Activated CD8-positive, alpha-beta memory T cell treated with anti-CD3 and anti-CD28 coated beads for 1 hour (primary cell): ENCODE data around the gene LONP1.
"Not testable (repeated sequence)": the region's sequence is repeated elsewhere in the genome, so short reads cannot be mapped to it uniquely, and the experiment has no call there.

Experiments used
- DNase-seq, 2 donors: peaks; one replicate each; pipeline ENCODE4 v3.0.0-alpha.2; 2020; ENCODE audit warnings: low read depth in 1 of 2; ENCODE audit errors: extremely low read depth in 1 of 2

The LONP1 gene, protein sequence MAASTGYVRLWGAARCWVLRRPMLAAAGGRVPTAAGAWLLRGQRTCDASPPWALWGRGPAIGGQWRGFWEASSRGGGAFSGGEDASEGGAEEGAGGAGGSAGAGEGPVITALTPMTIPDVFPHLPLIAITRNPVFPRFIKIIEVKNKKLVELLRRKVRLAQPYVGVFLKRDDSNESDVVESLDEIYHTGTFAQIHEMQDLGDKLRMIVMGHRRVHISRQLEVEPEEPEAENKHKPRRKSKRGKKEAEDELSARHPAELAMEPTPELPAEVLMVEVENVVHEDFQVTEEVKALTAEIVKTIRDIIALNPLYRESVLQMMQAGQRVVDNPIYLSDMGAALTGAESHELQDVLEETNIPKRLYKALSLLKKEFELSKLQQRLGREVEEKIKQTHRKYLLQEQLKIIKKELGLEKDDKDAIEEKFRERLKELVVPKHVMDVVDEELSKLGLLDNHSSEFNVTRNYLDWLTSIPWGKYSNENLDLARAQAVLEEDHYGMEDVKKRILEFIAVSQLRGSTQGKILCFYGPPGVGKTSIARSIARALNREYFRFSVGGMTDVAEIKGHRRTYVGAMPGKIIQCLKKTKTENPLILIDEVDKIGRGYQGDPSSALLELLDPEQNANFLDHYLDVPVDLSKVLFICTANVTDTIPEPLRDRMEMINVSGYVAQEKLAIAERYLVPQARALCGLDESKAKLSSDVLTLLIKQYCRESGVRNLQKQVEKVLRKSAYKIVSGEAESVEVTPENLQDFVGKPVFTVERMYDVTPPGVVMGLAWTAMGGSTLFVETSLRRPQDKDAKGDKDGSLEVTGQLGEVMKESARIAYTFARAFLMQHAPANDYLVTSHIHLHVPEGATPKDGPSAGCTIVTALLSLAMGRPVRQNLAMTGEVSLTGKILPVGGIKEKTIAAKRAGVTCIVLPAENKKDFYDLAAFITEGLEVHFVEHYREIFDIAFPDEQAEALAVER

GRCh38 chr19:5719961-5720790 lies at the start of gene LONP1, which contains the start of gene CATSPERD:
TSS of gene LONP1 (minus strand) at chr19:5720146. CDS start at chr19:5720132, 14 bp downstream.
TSS of gene CATSPERD (plus strand) at chr19:5720637. CDS start at chr19:5720738, 101 bp downstream.
- peak; percentile 96 to 97 for DNase-seq

GRCh38 chr19:5767949-5768348 lies 48.0 kb upstream of the LONP1 start:
- DNase-seq: no peak

GRCh38 chr19:5765220-5765619 lies 45.3 kb upstream of the LONP1 start:
- DNase-seq: no peak

DNA sequence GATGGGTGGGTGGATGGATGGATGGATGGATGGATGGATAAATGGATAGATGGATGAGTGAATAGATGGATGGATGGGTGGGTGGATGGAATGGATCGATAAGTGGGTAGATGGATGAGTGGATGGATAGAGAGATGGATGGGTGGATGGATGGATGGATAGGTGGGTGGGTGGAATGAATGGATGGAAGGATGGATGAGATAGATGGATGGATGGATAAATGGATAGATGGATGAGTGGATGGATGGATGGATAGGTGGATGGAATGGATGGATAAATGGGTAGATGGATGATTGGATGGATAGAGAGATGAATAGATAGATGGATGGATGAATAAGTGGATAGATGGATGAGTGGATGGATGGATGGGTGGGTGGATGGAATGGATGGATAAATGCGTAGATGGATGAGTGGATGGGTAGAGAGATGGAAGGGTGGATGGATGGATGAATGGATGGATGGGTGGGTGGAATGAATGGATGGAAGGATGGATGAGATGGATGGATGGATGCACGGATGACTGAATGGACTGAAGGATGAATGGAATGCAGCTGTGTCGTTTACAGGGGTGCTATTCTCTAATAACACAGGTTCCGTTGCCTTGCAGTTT lies 42.8 kb upstream of the LONP1 start:
- DNase-seq: no peak

DNA sequence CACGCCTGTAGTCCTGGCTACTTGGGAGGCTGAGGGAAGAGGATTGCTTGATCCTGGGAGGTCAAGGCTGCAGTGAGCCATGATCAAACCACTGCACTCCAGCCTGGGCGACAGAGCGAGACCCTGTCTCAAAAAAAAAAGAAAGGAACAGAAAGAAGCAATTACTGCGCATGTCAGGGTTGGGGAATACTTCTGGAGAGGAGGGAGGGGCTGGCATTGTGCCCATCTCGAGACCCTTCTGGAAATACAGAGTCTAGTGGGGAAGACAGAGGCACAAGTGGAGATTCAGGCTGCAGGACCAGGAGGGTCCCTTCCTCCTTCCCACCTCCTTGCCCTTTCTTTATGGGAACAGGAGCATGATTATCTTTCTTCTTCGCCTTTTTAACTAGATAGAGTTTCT lies 33.8 kb upstream of the LONP1 start:
- no peak for DNase-seq

DNA sequence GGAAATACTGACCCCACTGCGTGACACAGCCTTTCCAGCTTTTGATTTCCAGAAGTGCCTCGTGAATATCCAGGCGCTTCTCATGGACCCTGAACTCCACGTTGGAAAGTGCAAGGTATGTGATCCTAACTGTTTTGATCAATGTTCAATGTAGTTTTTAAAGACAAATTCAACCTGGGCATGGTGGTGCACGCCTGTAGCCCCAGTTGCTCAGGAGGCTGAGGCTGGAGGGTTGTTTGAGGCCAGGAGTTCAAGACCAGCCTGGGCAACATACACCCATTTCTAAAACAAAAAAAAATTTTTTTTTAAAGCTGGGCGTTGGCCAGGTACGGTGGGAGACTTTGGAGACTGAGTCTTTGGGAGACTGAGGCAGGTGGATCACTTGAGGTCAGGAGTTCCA lies 31.8 kb upstream of the LONP1 start:
- no peak for DNase-seq

DNA sequence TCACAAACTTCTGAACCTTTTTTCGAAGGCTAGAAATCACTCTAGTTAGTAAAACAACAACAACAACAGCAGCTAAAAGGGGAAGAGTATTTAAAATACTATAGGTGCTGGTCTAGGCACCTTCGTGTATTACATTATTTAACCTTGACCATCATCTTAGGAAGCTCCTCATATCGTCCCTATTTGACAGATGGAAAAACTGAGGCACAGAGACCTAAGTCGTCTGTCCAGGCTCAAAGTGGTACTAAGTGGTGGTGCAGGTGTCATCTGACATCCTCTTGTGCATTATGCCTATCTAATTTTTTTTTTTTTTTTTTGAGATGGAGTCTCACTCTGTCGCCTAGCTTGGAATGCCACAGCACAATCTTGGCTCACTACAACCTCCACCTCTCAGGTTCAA lies 29.6 kb upstream of the LONP1 start:
- DNase-seq: no peak

GRCh38 chr19:5748920-5749319 lies 29.0 kb upstream of the LONP1 start:
- DNase-seq: not testable (repeated sequence)

DNA sequence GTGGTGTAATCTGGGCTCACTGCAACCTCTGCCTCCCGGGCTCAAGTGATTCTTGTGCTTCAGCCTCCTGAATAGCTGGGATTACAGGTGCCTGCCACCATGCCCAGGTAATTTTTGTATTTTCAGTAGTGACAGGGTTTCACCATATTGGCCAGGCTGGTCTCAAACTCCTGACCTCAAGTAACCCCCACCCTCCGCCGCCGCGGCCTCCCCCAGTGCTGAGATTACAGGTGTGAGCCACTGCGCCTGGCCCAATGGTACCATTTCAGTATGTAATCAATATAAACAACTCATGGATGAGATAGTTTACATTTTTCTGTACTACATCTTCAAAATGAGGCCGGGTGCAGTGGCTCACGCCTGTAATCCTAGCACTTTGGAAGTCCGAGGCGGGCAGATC lies 25.1 kb upstream of the LONP1 start:
- DNase-seq: not testable (repeated sequence)

- no peak for DNase-seq
These were observed 23.7 kb upstream of the LONP1 start for GRCh38 chr19:5743630-5744029.

- DNase-seq: no peak
These were observed 22.1 kb upstream of the LONP1 start for GRCh38 chr19:5742051-5742450.

DNA sequence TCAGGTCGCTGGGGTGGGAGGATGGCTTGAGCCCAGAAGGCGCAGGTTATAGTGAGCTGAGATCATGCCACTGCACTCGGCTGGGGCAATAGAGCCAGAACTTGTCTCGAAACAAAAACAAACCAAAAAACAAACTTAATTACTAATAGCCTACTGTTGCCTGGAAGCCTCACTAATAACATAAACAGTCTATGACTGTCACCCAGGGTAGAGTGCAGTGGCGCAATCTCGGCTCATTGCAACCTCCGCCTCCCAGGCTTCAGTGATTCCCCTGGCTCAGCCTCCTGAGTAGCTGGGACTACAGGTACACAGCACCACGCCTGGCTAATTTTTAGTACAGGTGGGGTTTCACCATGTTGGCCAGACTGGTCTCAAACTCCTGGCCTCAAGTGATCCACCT lies 18.5 kb upstream of the LONP1 start:
- no peak for DNase-seq

DNA sequence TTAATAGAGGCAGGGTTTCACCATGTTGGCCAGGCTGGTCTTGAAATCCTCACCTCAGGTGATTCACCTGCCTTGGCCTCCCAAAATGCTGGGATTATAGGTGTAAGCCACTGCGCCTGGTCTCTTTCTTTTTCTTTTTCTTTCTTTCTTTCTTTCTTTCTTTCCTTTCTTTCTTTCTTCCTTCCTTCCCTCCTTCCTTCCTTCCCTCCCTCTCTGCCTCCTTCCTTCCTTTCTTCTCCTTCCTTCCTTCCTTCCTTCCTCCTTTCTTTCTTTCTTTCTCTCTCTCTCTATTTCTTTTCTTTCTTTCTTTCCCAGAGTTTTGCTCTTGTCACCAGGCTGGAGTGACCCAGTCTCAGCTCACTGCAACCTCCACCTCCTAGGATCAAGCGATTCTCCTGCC lies 13.2 kb upstream of the LONP1 start:
- DNase-seq: not testable (repeated sequence)

DNA sequence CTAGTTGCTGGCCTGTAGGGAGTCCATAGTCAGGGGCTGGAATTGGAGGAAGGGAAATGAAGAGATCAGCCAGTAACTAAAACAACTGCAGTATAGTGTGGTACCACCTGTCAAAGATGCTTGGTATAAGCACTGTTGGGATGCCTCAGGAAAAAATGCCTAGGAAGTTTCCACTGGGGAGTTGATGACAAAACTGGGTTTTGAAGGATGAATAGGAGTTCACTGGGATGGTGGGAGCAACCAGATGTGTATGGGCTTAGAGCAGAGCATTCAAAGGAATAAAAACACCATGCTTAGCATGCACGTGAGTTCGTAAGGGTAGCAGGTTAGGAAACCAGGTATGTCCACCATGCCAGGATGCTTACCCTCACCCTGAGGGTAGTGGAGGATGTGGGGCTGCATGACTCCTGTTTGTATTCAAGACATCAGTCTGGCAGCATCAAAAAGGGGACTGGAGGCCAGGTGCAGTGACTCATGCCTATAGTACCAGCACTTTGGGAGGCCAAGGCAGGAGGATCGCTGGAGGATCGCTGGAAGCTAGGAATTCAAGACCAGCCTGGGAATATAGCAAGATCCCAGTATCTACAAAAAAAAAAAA lies 7.6 kb upstream of the LONP1 start:
- no peak for DNase-seq

DNA sequence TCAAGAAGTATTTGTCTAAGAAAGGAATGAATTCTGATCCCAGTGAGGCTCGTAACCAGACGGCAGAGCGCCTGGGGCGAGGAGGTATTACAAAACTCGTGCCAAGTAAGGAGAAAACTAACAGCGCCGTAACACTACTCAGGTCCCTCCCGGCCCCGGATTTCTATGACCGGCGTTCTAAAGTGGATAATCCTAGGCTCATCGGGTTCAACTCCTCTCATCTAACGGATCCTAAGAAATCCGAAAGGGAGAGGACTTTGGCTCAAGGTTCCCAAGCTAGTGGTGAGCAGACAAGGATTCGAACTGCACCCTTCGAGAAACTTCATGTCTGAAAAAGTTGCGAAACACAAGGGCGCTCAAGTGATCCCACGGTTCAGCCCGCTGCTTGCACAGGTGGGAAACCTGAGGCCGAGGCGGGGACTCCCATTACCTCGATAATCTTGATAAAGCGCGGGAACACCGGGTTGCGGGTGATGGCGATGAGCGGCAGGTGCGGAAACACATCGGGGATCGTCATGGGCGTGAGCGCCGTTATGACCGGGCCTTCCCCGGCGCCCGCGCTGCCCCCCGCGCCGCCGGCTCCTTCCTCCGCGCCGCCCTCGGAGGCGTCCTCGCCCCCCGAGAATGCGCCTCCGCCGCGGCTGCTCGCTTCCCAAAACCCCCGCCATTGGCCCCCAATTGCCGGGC lies 529 bp downstream of the LONP1 start:
- DNase-seq: no peak

DNA sequence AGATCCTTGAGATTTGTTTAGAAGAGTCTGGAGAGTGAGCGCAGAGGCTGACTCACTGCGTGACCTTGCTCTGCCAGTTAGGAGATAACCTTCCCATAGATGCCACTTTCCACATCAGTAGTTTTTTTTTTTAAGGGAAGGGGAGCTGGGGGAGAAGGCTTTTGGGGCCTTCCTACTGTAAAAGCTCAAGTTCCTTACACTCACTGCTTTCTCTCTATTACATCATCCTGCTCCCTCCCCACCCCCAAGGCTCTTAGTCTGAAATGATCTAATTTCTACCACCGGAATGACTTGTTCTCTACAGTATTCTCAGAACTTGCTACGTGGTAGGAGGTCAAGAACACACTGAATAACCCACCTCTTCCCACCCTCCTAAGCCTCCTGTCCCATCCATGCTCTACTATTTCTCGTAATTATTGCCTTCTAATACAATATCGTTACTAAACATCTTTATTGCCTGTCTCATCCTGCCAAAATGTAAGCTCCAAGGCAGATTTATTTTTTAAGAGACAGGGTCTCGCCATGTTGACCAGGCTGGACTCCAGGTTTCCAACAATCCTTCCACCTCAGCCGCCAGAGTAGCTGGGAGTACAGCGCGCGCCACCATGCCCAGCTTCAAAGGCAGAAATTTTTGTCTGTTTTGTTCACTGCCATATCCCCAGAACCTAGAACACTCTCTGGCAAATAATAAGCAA lies 1.2 kb downstream of the LONP1 start:
- no peak for DNase-seq

GRCh38 chr19:5718037-5718578 lies 1.8 kb downstream of the LONP1 start:
- DNase-seq: no peak

DNA sequence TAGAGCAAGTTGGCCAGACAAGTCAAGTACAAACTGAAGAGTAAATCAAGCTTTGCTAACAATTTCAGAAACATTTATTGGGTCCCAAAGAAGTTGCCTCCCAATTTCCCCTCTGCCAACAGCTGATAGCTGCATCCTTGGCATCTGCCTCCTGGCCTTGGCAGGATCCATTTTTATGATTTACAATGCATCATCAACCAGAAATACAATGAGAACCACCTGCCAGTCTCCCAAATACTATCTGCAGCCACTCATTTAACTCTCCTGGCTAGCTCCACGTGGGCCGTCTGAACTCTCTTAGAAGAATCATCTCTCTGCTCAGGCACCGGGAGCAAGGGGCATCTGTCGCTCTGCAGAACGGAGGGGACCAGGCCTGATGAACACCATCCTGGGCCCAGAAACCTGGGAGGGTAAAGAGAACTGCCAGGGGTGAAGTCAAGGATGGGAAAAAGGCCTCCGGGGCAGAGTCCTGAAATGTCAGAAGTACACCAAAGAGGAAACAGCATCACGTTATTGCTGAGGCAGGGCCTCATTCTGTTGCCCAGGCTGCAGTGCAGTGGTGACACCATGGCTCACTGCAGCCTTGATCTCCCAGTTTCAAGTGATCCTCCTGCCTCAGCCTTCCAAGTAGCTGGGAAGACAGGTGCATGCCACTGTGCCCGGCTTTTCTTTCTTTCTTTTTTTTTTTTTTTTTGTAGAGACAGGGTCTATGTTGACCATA lies 2.6 kb downstream of the LONP1 start:
- DNase-seq: no peak
